ENCODE measurements around the gene ART1.

Gene ART1

GRCh38 chr11:3707176-3707575 is 62.2 kb downstream of the ART1 start:
- no peak for ATAC-seq
- Mint-ChIP-seq H3K27ac (no peak overlapping the region), H3K4me3 (no peak overlapping the region), H3K9me3 (no peaks in the 10 kb centered on the region), H3K4me1 (peaks cover 9% of the 10 kb centered on the region), H3K36me3 (peaks cover 97% of the 10 kb centered on the region)
- DNase-seq (ENCODE audit: low spot score in 2 of 2) = no peak

DNA sequence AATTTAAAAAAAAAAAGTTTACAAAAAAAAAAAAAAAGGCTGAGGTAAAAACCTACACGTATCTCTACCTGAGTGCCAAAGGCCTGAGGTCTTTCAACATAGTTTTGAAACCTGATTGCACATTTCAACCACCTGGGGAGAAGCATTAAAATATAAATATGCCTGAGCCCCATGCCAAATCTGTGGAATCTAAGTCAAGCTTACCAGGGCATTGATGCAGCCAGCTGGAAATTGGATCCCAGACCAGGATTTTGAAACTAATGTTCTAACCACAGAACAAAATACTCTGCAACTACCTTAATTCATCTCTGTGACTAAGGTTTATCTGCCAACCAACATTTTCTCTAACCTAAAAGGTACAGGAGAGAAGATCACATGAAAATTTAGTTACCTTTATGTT is 65.0 kb downstream of the ART1 start:
- no peak overlapping the region for H3K27ac Mint-ChIP-seq
- no peak overlapping the region for H3K4me3 Mint-ChIP-seq
- DNase-seq (ENCODE audit: low spot score in 2 of 2) = no peak
- ATAC-seq = no peak
- H3K4me1 Mint-ChIP-seq = peaks cover 5% of the 10 kb centered on the region
- no peaks in the 10 kb centered on the region for H3K9me3 Mint-ChIP-seq
- H3K36me3 Mint-ChIP-seq = peaks cover 97% of the 10 kb centered on the region

DNA sequence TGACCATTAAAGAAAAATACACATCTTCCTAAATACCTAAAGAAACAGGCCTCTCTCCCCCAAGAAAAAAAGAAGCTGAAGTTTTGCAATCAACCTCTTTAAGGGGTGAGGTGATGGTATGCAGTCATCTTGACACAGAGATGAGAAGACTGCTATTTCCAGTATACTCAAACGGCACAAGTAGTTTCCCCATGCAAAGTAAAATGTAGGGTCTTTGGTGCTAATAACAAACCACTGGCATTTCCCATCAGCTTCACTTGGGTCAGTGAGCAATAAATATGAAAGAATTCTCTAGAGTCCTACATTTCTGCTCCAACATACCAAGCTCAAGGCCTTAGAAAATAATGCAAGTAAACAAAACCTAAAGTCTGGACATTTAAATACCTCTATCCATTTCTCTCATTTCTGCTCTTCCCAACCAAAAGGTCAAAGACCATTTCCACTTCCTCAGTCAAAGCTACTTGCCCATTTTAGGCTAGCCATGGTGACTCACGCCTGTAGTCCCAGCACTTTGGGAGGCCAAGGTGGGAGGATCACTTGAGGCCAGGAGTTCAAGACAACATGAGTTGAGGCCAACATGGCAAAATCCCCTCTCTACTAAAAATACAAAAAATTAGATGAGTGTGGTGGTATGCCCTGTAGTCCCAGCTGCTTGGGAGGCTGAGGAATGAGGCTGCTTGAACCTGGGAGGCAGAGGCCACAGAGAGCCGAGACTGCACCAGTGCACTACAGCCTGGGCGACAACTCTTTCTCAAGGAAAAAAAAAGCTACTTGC is 65.7 kb downstream of the ART1 start:
- DNase-seq (ENCODE audit: low spot score in 2 of 2) (no peak), ATAC-seq (no peak)
- Mint-ChIP-seq H3K4me3 (no peak overlapping the region), H3K9me3 (no peaks in the 10 kb centered on the region), H3K4me1 (peaks cover 5% of the 10 kb centered on the region), H3K36me3 (peaks cover 97% of the 10 kb centered on the region), H3K27ac (peak overlapping the region; percentile 64)

- H3K36me3 Mint-ChIP-seq = peaks cover 97% of the 10 kb centered on the region
- no peak for ATAC-seq
Observed at GRCh38 chr11:3712274-3712673, 67.3 kb downstream of the ART1 start.

More at GRCh38 chr11:3712274-3712673, 67.3 kb downstream of the ART1 start:
- Mint-ChIP-seq H3K27ac (no peak overlapping the region), H3K4me3 (no peak overlapping the region), H3K9me3 (no peaks in the 10 kb centered on the region), H3K4me1 (peaks cover 5% of the 10 kb centered on the region)
- no peak for DNase-seq (ENCODE audit: low spot score in 2 of 2)
